Measurements from ENCODE around the gene ADAP1.

DNA sequence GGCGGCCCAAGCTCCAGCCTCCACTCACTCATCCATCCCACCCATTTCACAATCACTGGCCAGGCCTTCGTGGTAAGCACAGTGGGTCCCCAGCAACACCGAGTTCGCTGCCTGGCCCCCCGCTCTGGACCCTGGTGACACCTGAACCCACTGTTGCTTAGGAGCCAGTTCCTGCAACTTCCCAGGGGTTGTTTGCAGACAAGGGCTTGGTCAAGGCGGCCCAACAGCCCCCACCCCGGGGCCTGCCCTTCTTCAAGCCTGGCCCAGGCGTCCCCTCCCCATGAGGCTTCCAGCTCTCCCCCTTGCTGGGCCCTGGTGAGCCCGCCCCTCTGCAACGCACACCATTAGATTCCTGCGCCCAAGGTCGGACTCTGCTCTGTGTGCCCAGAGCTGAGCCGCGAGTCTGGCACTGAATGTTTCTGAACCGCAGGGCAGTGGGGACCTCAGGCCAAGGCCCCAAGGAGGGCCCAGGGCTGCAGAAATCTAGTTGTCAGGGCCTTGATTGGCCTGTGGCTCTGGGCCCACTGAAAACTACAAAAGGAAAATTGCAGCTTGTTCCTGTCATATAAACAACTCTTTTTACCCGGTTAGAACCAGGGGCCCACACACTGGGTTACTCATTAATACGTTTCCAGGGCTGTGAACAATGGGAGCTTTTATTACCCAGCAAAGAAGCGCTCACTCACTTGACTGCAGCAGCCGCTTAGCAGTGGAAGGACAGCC, 23.0 kb upstream of the ADAP1 start:
- TF ChIP-seq, protein P1, sequence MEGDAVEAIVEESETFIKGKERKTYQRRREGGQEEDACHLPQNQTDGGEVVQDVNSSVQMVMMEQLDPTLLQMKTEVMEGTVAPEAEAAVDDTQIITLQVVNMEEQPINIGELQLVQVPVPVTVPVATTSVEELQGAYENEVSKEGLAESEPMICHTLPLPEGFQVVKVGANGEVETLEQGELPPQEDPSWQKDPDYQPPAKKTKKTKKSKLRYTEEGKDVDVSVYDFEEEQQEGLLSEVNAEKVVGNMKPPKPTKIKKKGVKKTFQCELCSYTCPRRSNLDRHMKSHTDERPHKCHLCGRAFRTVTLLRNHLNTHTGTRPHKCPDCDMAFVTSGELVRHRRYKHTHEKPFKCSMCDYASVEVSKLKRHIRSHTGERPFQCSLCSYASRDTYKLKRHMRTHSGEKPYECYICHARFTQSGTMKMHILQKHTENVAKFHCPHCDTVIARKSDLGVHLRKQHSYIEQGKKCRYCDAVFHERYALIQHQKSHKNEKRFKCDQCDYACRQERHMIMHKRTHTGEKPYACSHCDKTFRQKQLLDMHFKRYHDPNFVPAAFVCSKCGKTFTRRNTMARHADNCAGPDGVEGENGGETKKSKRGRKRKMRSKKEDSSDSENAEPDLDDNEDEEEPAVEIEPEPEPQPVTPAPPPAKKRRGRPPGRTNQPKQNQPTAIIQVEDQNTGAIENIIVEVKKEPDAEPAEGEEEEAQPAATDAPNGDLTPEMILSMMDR (IDR thresholded peaks at IDR 0.05): no peak
- TF ChIP-seq EP300 (IDR thresholded peaks at IDR 0.05): no peak
- no peak for TF ChIP-seq POLR2A (IDR thresholded peaks at IDR 0.05; ENCODE audit: low read depth)
- TF ChIP-seq POLR2AphosphoS5 (IDR thresholded peaks at IDR 0.05): no peak
